SIG-M5 (cell line): ENCODE data around the gene RORB.

Experiments
- DNase-seq: peaks from one replicate; lab custom pipeline; 2025; lab: John Stamatoyannopoulos, UW

Gene RORB

GRCh38 chr9:74598874-74599273 lies 101.7 kb downstream of the RORB start:
- DNase-seq, result no peak

GRCh38 chr9:74609671-74610405 lies 112.7 kb downstream of the RORB start:
- no peak for DNase-seq

DNA sequence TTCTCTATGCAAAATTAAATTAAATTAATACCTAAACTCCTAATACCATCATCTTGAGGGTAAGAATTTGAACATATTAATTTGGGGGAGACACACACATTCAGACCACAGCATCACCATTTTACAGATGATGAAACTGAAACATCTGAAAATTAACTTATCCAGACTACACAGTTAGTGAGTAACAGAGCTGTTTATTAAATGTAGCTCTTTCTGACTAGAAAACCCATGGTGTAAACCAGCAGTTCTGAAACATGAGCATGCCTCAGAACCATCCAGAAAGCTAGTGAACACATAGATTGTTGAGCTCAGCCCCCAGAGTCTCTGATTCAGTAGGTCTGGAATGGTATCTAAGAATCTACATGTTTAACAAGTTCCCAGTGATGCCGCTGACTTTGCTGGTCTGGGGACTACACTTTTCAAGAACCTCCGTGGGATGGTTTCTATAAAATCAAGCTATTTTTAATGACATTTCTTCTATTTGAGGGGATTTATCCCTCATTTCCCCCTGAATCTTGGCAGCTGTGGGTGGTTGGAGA lies 113.5 kb downstream of the RORB start:
- no peak for DNase-seq

DNA sequence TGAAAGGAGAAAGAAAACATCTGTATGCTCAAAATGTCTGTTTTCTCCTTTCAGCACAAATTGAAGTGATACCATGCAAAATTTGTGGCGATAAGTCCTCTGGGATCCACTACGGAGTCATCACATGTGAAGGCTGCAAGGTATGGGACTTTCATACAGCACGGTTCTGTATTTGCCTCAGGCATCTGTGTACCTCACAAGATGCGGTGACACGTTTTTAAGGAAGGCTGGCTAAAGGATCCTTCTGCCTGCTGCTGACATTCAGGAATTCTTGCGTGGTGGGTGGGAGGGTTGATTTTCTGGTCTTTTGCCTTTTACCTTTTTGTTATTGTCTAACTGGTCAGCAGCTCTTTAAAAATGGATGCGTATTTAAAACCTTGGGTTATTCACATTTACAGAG lies 133.1 kb downstream of the RORB start:
- no peak for DNase-seq

GRCh38 chr9:74639112-74639511 lies 142.0 kb downstream of the RORB start:
- DNase-seq, result no peak

DNA sequence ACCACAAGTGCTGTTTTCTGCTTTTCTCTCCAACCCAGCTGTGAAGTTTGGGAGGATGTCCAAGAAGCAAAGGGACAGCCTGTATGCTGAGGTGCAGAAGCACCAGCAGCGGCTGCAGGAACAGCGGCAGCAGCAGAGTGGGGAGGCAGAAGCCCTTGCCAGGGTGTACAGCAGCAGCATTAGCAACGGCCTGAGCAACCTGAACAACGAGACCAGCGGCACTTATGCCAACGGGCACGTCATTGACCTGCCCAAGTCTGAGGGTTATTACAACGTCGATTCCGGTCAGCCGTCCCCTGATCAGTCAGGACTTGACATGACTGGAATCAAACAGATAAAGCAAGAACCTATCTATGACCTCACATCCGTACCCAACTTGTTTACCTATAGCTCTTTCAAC lies 145.2 kb downstream of the RORB start:
- DNase-seq, result no peak

DNA sequence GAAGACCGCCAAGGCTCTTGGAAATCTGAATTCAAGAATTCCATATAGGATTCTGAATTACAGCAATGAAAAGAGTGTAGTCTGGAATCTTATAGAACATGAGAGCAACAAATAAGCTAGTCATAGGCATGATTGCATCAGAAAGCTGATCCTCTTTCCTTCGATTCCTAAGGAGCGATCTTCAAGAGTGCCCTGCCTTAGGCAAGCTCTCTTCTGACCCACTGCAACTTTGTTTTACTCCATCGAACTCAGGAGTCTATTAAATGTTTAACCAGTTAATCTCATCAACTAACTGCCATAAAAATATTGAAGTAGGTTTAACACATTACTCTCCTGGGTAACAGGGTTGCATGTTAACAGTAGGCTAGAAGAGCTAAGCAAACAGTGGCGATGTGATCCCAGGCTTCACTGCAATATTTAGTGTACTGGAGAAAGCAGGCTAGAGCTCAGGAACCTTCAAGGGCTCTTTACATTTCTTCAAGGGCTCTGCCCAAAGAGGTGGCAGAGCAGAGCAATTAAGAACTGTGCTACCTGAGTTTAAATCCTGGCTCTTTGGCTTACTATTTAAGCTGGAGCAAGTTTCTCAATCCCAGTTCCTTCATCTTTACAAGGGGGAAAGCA lies 146.3 kb downstream of the RORB start:
- DNase-seq, result no peak

DNA sequence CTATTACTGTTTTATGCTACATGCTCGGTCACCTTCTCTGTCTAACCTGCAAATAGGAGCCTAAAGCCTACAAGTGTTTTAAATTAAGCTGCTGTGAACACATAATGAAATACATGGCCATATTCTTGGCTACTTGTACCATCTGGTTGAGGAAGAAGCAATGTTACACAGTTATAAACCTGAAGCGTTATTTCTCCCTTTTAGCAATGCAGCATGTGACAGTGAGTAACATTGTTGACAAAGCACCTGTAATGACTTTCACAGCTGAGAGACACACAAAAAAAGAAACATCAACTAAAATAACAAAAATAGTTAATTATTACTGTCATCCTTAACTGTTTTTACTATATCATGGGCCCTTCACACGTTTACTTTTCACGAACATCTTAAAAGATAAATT lies 146.9 kb downstream of the RORB start:
- DNase-seq, result no peak

- DNase-seq, result no peak
Measured at GRCh38 chr9:74645007-74645639, 148.0 kb downstream of the RORB start.

DNA sequence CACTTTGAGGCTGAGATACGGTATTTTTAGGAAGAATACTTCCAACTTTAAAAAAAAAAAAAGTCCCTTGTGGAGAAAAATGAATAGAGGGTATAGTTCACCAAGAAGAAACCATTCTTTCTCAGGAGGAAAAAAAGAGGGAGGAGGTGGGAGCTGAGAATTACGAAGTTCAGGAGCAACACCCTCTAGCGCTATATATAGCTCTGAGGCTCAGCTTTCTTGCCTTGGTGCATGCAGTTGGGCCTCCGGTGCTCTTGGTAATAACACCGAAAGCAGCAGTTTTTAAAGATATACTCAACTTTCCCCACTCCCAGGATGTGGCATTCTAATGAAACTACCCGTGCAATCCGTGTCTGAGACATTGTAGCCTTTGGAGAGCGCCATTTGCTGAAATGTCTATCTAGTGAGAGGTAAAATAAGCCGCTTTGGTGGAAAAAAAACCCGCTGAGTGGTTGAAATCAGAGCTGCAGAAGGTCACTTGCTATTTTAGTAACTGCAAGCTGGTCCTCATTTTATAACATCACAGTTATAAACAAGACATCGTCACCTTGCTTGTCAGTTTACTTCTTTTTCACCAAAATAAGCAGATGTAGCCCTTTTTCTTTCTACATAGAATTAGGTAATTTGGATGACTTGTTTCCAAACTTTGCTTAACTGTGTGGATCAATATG lies 156.4 kb downstream of the RORB start:
- no peak for DNase-seq

DNA sequence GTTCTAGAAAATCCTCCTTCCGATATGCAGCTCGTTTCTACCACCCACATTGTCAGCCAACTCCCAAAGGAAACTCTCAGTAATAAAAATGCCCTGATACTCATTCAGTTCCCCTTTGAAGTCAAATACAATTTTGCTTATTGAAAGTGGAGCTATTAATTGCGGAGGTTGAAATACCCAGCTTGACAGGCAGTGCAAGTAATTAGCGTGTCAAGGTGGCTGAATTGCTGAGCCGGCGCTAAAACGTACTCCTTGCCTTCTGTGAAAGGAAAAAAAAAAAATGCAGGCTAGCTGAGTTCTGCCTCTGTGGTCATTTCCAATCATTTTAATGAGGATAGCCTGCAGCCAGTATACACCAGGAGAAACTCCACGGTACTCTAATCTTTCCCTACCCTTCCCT lies 165.5 kb downstream of the RORB start:
- no peak for DNase-seq

DNA sequence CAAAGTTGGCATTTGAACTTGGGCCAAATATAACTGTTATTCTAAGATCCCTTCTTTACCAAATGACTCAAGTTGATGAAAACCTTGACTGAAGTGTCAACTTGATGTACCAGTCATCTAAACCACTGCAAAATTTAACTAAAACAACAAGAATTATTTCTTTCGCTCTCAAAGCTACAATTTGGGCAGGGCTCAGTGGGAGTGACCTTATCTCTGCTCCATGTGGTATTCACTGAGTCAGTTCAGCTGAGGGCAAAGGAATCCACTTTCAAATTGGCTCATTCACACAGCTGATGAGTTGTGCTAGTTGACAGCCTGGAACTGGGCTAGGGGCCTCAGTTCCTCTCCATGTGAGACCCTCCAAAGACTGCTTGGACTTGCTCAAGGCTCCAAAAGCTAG lies 166.3 kb downstream of the RORB start:
- DNase-seq, result no peak

DNA sequence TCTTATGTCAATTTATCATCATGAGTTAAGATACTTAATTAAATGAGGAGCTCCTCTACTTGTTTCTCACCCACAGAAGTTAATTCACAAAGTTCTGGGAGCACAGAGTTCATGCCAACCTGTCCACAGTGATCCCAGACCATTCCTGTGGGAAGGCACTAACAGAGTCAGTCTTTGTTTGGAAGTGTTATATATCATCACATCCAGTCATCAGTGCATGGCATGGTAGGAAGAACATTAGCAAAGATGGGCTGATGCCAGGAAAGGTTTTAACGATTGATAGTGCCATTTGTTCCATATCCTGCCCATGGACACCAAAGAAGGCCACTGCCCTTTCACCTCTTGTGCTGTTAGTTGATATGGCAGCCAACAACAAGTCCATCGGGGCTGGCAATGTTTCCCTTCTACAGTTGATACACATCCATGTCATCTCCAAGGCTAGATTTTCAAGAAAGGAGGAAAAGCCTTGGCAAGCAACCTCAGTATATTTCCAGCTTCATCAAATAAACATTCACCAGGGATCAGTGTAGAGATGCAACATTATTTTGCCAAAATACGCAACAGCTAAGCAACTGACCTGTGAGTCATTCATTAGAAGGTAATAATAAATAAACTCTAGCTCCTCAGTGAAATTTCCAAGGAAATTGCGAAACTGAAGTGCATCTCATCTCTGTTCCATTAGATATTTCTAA lies 169.6 kb downstream of the RORB start:
- DNase-seq, result no peak

DNA sequence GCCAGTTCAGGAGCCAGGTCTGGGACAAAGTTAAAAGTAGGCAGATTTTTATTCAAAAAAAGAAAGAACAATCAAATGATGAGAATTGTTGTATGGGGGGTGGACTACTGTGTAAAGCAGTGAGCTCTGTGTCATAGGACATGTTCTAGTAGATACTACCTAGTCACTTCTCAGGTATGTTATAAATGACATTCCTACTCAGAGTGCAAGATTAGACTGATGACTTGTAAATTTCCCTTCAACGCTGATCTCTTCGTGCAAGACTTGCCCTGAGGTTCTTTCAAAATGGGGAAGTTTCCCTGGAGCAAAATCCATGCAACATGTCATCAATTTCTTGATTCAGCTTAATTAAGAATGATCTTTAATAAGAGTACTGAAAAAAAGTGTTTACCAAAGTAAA lies 175.1 kb downstream of the RORB start:
- DNase-seq, result no peak

DNA sequence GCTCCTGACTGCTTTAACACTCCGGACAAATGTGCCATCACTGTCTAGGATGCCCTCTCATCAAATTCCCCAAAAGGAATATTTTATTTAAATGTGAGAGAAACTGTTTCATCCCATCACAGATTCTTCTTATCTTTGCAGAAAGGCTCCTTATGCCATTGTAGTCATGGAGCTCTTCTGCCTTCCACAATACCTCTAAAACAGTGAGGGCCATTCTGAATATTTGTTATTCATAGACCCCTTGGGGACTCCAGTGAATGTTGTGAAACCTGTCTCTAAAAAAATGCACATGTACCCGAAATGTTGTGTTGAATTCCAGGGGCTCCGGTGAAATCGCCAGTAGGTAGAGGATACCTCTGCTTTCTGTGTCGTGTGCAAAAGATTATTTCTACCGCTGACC lies 176.9 kb downstream of the RORB start:
- DNase-seq, result no peak

DNA sequence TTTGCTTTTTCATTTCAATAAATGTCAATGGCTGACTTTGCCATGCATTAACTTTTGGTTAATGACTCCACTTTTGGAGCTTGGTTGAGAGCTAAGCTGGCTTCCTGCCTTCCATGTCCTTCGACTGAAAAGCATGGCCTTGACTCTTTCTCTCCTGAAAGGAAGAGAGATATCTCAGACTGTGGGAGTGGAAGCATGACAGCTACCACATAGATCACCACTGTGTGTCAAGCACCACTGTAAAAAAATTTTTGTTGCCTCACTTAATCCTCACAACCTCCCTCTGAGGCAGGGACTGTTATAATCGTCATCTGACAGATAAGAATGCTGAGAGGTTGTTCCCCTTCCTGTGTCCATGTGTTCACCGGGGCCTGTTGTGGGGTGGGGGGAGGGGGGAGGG lies 184.8 kb downstream of the RORB start:
- DNase-seq, result no peak

DNA sequence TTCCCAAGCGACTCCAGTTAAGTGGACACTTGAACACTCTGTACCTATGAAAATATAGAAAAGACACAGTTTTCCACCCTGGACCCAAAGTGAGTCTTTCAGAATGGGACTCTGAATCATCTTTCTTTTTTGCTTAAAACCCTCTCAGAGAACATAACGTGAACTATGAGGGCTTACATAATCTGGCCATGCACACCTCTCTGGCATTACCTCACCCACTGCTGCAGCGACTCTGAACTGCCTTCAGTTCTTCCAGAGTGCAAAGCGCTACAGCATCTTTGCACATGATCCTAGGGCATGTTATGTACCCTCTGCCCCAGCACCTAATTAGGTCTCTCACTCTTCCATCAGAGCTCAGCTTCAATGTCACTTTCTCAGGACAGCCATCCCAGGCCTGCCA lies 186.2 kb downstream of the RORB start:
- no peak for DNase-seq

DNA sequence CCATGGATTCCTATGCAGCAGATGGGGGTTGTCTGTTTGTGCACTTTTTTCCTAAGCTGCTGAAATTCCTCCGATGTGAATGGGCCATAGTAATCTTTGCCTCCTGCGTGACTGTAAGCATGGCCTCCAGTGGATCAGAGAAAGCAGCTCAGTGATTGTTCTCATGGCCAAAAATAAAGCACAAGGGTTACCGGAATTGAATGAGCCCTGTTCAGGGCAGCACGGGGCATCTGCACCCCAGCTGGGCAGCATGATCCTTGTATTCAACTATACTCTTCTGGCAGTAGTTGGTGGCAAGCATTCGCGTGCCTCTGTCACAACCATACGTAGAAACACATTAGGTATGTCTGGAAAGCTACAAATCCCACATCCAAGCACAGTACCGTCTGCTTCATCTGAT lies 193.9 kb downstream of the RORB start:
- DNase-seq, result no peak

DNA sequence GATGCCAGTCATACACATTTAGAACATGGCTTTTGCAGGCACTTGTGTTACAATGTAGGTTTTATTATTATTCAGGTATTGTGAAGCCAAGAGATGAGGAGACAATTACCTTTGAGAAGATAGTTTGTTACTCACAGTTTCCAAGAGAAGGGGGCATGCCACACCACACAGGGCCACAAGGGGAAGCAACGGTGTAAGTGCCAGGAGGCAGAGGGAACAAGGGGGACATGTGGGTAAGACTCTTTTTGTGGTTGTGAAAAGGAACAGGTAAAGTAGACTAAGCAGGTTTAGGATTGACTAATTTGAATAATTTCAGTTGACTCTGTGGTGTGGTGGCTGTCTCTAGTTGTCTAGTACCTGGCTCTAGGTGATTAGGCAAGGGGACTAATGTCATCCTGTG lies 199.4 kb downstream of the RORB start:
- no peak for DNase-seq

GRCh38 chr9:74697535-74697934 lies 200.4 kb downstream of the RORB start:
- DNase-seq, result no peak

- DNase-seq, result no peak
Measured at GRCh38 chr9:74711341-74711740, 214.2 kb downstream of the RORB start.

- no peak for DNase-seq
Measured at GRCh38 chr9:74718709-74719108, 221.6 kb downstream of the RORB start.
